TTC549 (cell line): ENCODE data around the gene GUCA2A.

ENCODE experiments used
- FAIRE-seq: peaks from 2 replicates; lab custom pipeline; 2012; peaks lifted over from hg19 to GRCh38; lab: Jason Lieb, UNC

Gene GUCA2A

DNA sequence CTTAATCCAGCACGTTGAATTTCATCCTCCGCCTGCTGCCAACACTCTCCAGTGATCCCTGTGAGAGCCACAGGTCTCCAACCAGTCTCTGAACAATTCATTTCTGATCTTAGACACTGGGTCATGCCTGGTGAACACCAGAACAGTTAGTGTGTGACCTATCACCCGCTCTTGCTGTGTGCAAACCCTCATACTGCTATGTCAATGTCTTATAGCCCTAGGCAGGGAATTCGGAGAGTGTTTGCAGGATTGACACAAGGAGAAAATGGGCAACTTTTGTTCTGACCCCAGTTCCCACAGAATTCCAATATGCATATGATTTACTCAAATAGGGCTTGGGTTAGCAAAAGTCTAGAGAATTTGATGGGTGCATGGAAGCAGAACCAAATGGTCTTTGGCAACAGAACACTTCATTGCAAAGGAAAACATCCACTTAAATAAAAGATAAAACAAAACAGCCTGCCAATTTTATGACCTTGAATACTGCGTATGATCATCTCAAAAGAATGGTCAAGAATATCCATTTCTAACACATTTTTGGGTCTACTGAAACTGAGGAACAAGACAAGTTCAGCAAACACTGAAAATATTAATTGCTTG, 34.4 kb downstream of the GUCA2A start:
- FAIRE-seq, result no peak

GRCh38 chr1:42128964-42129363, 35.6 kb downstream of the GUCA2A start:
- FAIRE-seq, result no peak

GRCh38 chr1:42128499-42128898, 36.0 kb downstream of the GUCA2A start:
- no peak for FAIRE-seq

GRCh38 chr1:42127767-42128166, 36.8 kb downstream of the GUCA2A start:
- no peak for FAIRE-seq

DNA sequence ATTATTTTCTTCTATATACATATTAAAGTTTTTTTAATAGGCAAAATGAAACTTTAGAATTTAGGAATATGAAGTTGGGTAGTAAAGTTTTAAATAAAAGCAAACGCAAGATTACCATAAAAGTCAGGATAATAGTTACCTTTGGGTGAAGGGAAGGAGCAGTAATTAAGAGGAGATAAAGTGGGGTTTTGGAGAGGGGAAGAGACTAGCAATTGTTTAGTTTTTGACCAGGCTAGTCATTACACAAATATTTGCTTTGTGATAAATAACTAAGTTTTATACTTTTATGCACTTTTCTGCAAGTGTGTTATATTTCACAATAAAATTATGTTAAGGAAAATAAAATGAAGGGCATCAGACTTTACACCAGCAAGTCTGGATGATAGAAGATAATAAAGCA, 39.0 kb downstream of the GUCA2A start:
- FAIRE-seq, result peak; percentile 5

GRCh38 chr1:42122408-42122807, 42.1 kb downstream of the GUCA2A start:
- no peak for FAIRE-seq

DNA sequence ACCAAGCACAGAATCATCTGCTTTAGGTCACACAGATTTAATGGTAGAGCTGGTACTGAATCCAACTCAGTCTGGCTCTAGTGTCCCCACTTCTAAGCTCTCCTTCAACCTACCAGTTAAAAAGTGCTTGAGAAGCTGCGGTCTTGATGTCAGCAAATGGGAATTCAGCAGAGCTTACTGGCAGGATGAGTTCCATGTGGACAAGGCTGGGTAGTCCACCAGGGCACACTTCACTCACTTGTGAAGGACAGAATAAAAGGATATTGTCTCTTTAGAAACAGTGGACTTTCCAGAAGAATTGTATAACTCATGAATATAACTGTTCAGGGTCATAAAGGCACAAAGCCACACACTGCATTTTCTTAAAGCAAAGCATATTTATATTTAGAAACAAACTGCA, 46.4 kb downstream of the GUCA2A start:
- FAIRE-seq, result no peak

DNA sequence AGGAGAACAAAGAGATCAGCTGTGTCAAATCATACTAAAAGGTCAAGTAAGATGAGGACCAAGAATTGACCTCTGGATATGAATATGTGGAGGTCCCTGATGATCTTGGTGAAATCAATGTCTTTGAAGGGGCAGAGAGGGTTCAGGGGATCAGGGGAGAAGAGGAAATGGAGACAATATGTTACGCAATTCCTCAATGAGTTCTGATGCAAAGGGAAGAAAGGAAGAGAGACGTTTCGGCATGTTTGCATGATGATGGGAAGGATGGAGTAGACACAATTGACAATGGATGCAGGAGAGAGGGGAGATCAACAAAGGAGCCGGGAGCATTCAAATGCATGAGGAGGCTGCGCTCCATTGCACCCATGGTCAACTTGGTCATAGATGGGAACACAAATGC, 47.3 kb downstream of the GUCA2A start:
- FAIRE-seq, result no peak

DNA sequence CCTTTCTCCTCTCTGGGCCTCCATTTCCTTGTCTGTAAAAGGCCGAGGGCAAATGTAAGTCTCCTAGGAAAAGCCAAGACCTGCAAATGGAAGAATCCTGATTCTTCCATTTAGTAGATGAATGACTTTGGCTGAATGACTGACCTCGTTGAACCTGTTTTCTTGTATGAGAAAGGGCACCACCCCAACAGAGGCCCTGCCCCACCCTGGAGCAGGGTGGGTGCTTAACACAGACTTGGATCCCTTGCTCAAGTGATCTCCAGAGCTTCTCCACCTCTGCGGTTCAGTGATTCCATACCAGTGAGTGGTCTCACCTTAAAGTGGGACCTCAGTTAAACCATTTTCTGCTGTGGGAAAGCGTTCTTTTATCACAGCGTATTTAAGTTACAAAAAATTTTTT, 50.3 kb downstream of the GUCA2A start:
- FAIRE-seq, result no peak
